Measurements from ENCODE around the gene EDEM1. TPM values are rescaled to one million over a fixed set of nuclear protein-coding genes. Genes with fewer than 3 reads are reported as not detected.
"Not testable (repeated sequence)": the region's sequence is repeated elsewhere in the genome, so short reads cannot be mapped to it uniquely, and the experiment has no call there.

Gene EDEM1
- total RNA-seq, 1 donor from 2014 or later: 6.3 TPM

GRCh38 chr3:5220667-5221431, 33.3 kb downstream of the EDEM1 start:
- DNase-seq (ENCODE audit: missing footprints) (no peak), ATAC-seq (no peak)
- intact Hi-C loops (cut with DNase I): no loop called here

GRCh38 chr3:5221701-5222100, 34.2 kb downstream of the EDEM1 start:
- DNase-seq (ENCODE audit: missing footprints): no peak
- intact Hi-C loops (cut with DNase I): no loop called here
- no peak for ATAC-seq

- DNase-seq (ENCODE audit: missing footprints): no peak
- intact Hi-C loops (cut with DNase I): no loop called here
- ATAC-seq: no peak
These were observed 34.9 kb downstream of the EDEM1 start for GRCh38 chr3:5222283-5223005.

DNA sequence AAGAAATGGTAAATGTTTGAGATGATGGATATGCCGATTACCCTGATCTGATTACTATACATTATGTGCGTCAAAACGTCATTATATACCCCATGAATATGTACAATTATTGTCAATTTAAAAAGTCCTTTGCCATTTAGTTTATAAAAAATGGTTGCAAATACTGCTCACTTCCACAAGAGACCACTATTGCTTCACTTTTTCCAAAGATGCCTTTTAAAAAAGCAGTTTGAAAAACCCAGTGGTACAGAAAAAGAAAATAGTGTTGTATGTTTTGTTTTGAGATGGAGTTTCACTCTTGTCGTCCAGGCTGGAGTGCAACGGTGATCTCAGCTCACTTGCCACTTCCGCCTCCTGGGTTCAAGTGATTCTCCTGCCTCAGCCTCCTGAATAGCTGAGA, 39.3 kb downstream of the EDEM1 start:
- no peak for ATAC-seq
- intact Hi-C loops (cut with DNase I): loop anchor here (5.0 kb wide), 1 partner anchor 1571 kb away; no protein-coding TSS in a partner anchor
- no peak for DNase-seq (ENCODE audit: missing footprints)

GRCh38 chr3:5227812-5228211, 40.3 kb downstream of the EDEM1 start:
- intact Hi-C loops (cut with DNase I): loop anchor here (5.0 kb wide), 1 partner anchor 1569 kb away; no protein-coding TSS in a partner anchor
- ATAC-seq (no peak), DNase-seq (ENCODE audit: missing footprints) (no peak)

DNA sequence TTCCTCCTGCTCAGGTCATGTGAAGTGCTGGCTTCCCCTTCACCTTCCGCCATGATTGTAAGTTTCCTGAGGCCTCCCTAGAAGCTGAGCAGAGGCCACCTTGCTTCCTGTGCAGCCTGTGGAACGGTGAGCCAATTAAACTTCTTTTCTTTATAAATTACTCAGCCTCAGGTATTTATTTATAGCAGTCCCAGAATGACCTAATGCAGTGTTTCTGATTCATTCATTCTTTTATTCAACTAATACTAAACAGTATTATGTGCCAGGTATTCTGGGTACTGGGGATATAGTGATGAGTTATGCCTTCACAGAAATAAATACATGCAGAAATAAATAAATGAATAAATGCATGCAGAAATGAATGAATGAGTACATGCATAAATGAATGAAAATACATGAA, 41.9 kb downstream of the EDEM1 start:
- intact Hi-C loops (cut with DNase I): loop anchor here (5.0 kb wide), 1 partner anchor 1568 kb away; no protein-coding TSS in a partner anchor
- no peak for ATAC-seq
- no peak for DNase-seq (ENCODE audit: missing footprints)

- ATAC-seq (no peak), DNase-seq (ENCODE audit: missing footprints) (no peak)
- intact Hi-C loops (cut with DNase I): no loop called here
These were observed 43.6 kb downstream of the EDEM1 start for GRCh38 chr3:5231074-5231473.

DNA sequence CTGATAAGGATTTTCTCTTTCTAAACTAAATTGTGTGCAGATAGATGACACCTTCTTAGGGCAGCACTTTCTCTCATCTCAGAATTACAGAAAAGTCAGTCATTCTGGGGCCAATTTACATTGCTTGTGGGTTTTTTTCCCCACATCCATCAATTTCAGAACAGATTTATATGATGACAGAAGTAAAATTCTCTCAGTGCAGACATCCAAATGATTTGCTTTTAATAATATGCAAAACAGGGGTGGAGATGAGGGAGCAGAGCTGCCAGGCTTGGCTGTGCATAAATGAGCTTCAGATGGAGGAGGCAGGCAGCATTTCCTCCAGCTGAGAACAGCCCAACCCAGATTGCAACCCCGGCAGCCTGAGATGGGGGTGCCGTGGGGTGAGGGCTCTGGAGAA, 44.0 kb downstream of the EDEM1 start:
- DNase-seq (ENCODE audit: missing footprints) (no peak), ATAC-seq (no peak)
- intact Hi-C loops (cut with DNase I): no loop called here

DNA sequence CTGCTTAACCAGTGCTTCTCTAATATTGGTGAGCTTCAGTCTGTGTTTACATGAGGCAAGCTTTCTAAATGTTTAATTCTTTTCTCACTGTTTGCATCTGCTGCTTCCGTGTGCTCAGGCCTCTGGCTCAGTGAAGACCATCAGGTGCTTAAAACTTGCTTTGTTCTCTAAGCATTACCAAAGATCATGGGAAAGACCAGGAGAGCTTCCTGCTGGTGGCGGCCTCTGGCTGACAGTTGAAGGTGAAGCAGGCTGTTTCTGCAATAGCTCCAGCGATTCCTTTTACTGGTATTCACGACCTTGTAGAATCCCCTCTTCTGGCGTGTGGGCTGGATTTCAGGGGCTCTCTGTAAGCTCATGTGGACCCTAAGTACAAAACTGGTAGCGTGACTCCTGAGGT, 45.1 kb downstream of the EDEM1 start:
- intact Hi-C loops (cut with DNase I): no loop called here
- DNase-seq (ENCODE audit: missing footprints) (no peak), ATAC-seq (no peak)

DNA sequence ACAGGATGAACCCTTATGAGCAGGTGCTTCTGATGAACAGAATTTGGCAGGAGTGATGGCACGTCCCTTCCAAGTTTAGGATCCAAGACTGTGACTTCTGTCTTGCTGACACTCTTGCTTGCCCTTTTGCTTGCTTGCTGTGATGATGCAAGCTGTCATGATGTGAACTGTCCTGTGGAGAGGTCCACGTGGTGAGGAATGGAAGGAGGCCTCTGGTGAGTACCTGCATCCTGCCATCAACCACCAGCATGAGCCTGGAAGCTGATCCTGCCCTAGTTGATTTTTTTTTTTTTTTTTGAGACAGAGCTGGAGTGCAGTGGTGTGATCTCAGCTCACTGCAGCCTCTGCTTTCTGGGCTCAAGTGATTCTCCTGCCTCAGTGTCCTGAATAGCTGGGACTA, 45.5 kb downstream of the EDEM1 start:
- ATAC-seq: no peak
- intact Hi-C loops (cut with DNase I): no loop called here
- no peak for DNase-seq (ENCODE audit: missing footprints)

DNA sequence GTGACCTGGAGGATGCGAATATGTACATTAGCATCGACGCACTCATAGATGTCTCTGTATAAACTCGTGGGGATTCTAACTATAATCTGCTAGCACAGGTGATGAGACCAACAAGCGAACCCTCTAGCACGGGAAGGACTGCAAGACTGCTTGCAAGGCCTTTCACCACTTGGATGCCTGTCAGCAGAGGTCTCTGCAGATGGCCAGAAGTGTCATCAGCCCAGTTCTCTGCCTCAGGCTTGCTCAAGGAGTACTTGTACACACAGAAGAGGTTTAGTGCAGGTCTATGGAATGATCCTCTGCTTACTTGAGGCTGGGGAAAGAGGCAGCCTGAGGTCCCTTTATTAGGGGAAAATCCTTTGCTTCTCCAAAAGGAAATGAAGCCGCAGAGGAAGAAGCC, 48.1 kb downstream of the EDEM1 start:
- DNase-seq (ENCODE audit: missing footprints): no peak
- no peak for ATAC-seq
- intact Hi-C loops (cut with DNase I): no loop called here

DNA sequence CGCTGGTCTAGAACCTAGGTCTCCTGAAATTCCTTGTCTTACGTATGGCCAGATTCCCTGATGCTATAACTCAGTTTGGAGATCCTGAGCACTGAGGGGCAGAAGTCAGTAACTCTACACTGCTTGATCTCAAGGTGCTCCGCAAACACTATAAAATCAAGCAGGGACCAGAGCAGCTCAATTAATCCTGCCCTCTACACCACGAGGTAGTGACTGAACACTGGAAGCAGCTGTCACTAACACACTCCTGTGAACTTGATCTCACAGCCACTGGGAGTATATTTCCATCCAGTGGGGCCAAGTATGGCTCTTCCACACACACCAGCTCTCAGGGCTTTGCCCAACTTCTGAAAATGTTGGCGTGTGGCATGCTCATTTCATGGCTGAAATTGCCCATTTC, 51.0 kb downstream of the EDEM1 start:
- no peak for DNase-seq (ENCODE audit: missing footprints)
- no peak for ATAC-seq
- intact Hi-C loops (cut with DNase I): no loop called here

- no peak for ATAC-seq
- DNase-seq (ENCODE audit: missing footprints): no peak
- intact Hi-C loops (cut with DNase I): no loop called here
These were observed 52.1 kb downstream of the EDEM1 start for GRCh38 chr3:5239602-5240001.

- intact Hi-C loops (cut with DNase I): no loop called here
- DNase-seq (ENCODE audit: missing footprints): no peak
- ATAC-seq: no peak
These were observed 53.2 kb downstream of the EDEM1 start for GRCh38 chr3:5240740-5241139.

DNA sequence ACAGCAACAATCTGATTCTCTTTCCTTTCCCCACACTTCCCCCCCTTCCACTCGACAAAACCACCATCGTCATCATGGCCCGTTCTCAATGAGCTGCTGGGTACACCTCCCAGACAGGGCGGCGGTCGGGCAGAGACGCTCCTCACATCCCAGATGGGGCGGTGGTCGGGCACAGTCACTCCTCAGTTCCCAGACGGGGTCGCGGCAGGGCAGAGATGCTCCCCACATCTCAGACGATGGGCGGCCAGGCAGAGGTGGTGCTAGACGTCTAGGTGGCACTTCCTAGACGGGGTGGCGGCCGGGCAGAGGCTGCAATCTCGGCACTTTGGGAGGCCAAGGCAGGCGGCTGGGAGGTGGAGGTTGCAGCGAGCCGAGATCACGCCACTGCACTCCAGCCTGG, 55.3 kb downstream of the EDEM1 start:
- ATAC-seq; intact Hi-C loops (cut with DNase I): not testable (repeated sequence)

DNA sequence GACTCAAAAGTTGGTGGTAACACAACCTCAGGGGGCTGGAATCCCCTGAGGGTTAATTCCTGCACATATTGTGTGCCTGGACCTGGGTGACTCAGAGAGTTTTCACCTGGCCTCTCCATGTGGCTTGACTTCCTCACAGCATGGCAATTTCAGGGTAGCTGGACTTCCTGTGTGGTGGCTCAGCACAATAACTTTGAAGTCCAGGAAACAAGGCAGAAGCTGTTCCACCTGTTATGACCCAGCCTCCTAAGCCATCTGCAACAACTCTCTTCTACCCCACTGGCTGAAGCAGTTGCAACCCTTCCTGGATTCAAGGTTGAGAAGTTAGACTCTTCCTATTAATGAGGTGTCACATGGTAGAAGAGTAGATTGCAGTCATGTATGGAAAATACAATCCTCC, 58.4 kb downstream of the EDEM1 start:
- intact Hi-C loops (cut with DNase I): no loop called here
- no peak for ATAC-seq
- DNase-seq (ENCODE audit: missing footprints): no peak

More for the DNA sequence above, 55.3 kb downstream of the EDEM1 start:
- not testable (repeated sequence) for DNase-seq (ENCODE audit: missing footprints)

DNA sequence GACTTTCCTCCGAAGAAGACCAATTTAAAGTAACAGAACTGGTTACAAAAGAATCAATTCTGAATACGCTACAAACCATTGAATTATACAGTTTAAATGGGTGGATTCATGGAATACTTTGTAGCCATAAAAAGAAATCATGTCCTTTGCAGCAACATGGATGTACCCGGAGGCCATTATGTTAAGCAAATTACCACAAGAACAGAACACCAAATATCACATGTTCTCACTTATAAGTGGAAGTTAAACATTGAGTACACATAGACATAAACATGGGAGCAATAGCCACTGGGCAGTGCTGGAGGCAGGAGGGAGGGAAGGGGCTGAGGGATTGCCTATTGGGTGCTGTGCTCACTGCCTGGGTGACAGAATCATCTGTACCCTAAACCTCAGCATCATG, 61.3 kb downstream of the EDEM1 start:
- no peak for DNase-seq (ENCODE audit: missing footprints)
- intact Hi-C loops (cut with DNase I): no loop called here
- ATAC-seq: no peak

DNA sequence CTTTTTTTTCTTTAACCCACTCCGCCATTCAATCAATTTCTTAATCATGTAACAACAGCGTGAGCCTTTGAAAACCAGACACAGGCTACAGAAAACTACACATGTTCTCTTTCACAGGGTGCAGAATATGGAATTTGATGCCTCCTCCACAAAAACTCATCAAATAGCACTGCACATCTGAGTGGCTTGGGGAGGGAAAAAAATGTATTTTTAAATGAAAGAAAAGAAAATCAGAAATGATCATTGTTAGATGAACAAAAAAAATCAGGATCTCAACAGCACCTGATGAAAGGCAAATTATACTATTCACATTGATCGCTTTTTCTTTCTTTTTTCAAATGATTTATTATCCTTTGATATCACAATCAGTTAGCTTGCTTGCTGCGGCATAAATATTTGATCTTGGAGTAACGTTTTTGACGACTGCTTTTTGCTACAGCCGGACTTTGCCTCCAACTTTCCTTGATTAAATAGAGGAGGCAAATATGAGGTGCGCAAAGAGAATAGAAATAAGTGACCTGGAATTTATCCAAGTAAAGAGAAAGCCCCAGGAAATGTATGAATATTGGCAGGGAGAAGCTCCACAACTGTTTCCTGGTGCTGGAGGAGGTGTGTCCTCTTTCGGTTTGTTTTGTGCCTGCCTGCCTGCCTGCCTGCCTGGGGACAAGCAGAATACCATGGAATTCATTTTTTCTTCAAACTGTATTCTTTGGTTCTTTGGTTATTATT, 63.1 kb downstream of the EDEM1 start:
- intact Hi-C loops (cut with DNase I): no loop called here
- ATAC-seq: no peak
- no peak for DNase-seq (ENCODE audit: missing footprints)

- ATAC-seq: no peak
- intact Hi-C loops (cut with DNase I): no loop called here
- DNase-seq (ENCODE audit: missing footprints): no peak
These were observed 63.7 kb downstream of the EDEM1 start for GRCh38 chr3:5251196-5251583.

DNA sequence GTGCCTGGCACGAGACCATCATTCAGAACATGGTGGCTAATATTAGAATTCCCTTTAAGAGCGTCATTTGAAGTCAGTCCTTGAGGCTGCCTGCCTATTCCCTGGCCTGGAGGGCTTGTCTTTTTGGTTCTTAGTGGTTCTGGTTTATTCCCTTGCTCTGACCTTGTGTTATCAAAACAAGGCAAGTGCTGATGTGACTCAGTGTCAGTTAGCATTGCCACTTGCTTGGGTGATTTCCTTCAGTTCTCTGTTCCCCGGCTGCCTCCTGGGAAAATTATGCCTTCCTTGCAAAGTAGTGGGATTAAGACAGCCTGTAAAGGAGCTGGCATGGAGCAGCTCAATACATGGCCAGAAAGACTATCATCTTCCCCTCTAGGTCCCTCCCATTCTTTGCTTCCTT, 64.6 kb downstream of the EDEM1 start:
- DNase-seq (ENCODE audit: missing footprints) (no peak), ATAC-seq (no peak)
- intact Hi-C loops (cut with DNase I): no loop called here
